Astrocyte (in vitro differentiated cells and primary cell): ENCODE measurements around the gene GGACT.

ENCODE experiments used
- CTCF ChIP-seq: IDR thresholded peaks from 2 replicates; pipeline ENCODE4 v1.5.1; 2011; ENCODE audit warnings: low read depth, mild to moderate bottlenecking, inconsistent platforms, low read length, moderate library complexity; ENCODE audit not compliant: insufficient read depth
- EZH2 ChIP-seq: IDR thresholded peaks from 2 replicates; pipeline ENCODE4 v1.6.1; 2012; ENCODE audit warnings: mild to moderate bottlenecking, low read length, inconsistent platforms; ENCODE audit not compliant: insufficient read depth

- TF ChIP-seq CTCF (no peak), EZH2 (no peak)
Measured at GRCh38 chr13:100596516-100596915, 7.9 kb upstream of the GGACT start.
